ENCODE data around the gene NDRG3. TPM values are rescaled to one million over a fixed set of nuclear protein-coding genes. Genes with fewer than 3 reads are reported as not detected.
A peak's percentile ranks its signal among the peaks of the same experiment; 100 is the strongest.

NDRG3 gene
- total RNA-seq, 1 experiment from 2014 or later = 33.6 TPM

DNA sequence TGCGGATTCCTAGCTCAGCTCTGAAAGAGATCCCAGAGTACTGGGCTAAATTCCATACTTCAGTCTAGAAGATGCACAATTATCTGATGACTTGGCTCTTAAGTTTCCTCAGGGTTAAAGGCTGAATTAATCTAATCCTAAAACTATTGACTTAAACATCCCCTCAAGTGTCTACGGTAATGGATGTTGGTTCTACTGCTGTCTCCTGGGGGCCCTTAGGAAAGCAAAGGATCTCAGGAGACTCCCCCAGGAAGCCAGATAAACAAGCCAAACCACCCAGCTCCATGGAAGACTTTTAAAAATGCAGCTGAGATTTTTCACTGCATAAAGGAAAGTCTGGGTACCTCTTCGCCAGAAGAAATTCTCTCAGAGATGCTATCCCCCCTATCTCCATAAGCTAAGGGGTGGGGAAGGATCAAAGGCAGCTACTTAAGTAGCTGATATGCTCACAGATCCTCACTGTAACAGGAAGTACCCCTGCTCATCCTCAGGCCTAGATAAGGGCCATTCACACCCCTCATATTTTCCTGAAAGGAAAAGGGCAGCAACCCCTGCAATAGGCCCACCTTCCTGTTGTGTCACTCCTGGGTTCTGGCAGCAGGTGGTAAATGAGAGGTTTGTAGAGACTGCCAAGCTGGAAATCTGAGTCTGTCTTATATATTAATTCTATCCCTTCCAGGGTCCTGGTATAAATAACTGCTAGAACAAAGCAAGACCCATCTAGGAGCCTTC lies 9.3 kb downstream of the NDRG3 start:
- Histone ChIP-seq H3K4me3 (ENCODE audit: low read length) (no peak overlapping the region), H3K9ac (ENCODE audit: low read length) (no peak overlapping the region), H3K27me3 (ENCODE audit: low read length) (no peaks in the 10 kb centered on the region), H2AFZ (ENCODE audit: low read length) (no peak overlapping the region), H3K4me1 (ENCODE audit: low read length) (peaks cover 11% of the 10 kb centered on the region), H3K27ac (ENCODE audit: low read length) (no peak overlapping the region), H3K9me2 (replicated peaks; ENCODE audit: insufficient read depth, low read length) (no peaks in the 10 kb centered on the region), H3K4me2 (ENCODE audit: low read depth, low read length, poor library complexity, severe bottlenecking) (no peak overlapping the region), H3K9me3 (ENCODE audit: low read length) (no peaks in the 10 kb centered on the region), H4K20me1 (ENCODE audit: insufficient read depth, low read depth, low read length) (no peaks in the 10 kb centered on the region), H3K79me2 (ENCODE audit: low read length) (peaks cover 69% of the 10 kb centered on the region), H3K36me3 (ENCODE audit: insufficient read depth, low read length) (no peaks in the 10 kb centered on the region)
- no peak for DNase-seq

DNA sequence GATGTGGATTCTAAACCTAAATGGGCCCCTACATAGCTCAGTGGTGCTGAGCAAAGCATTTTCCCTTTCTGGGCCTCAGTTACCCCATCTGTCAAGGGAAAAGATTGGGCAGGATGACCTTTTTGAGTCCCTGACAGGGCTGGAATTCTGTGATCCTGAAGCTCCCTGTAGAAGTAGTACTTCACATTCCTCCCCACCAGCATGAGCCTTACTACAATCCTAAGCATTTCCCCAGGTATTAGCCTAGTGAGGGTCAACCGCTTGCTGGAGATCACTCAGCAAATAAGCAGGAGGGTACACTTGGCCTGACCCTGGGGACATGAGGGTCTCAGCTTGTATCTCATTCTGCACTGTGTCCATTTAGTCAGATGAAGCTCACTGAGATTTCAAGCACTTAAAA lies 13.4 kb downstream of the NDRG3 start:
- DNase-seq = peak; percentile 29
- Histone ChIP-seq H3K27ac (ENCODE audit: low read length) (no peak overlapping the region), H3K79me2 (ENCODE audit: low read length) (peaks cover 67% of the 10 kb centered on the region), H3K4me1 (ENCODE audit: low read length) (no peaks in the 10 kb centered on the region), H3K9me3 (ENCODE audit: low read length) (no peaks in the 10 kb centered on the region), H4K20me1 (ENCODE audit: insufficient read depth, low read depth, low read length) (no peaks in the 10 kb centered on the region), H2AFZ (ENCODE audit: low read length) (no peak overlapping the region), H3K9ac (ENCODE audit: low read length) (no peak overlapping the region), H3K4me2 (ENCODE audit: low read depth, low read length, poor library complexity, severe bottlenecking) (no peak overlapping the region), H3K27me3 (ENCODE audit: low read length) (no peaks in the 10 kb centered on the region), H3K4me3 (ENCODE audit: low read length) (no peak overlapping the region), H3K9me2 (replicated peaks; ENCODE audit: insufficient read depth, low read length) (no peaks in the 10 kb centered on the region), H3K36me3 (ENCODE audit: insufficient read depth, low read length) (no peaks in the 10 kb centered on the region)

DNA sequence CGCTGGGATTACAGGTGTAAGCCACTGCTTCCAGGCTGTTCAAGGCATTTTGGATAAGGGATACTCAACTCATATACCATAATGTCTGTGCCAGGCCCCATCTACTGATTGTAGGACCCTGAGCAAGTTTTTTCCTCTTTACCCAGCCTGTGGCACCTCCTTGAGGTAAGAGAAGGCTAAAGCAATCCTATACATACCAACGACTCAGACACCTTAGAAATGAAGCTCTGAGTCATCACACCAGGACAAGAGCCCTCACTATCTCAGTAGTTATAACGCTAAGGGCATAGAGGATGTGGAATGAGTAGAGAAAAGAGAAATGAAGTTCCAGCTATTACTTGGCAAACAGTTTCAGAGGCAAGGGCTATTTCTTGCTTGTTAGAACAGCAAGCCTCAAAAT lies 16.9 kb downstream of the NDRG3 start:
- H2AFZ ChIP-seq (ENCODE audit: low read length) = no peak overlapping the region
- H3K9me2 ChIP-seq (replicated peaks; ENCODE audit: insufficient read depth, low read length) = no peaks in the 10 kb centered on the region
- peaks cover 53% of the 10 kb centered on the region for H3K79me2 ChIP-seq (ENCODE audit: low read length)
- no peaks in the 10 kb centered on the region for H3K27me3 ChIP-seq (ENCODE audit: low read length)
- H3K9me3 ChIP-seq (ENCODE audit: low read length) = no peaks in the 10 kb centered on the region
- no peak overlapping the region for H3K9ac ChIP-seq (ENCODE audit: low read length)
- H4K20me1 ChIP-seq (ENCODE audit: insufficient read depth, low read depth, low read length) = no peaks in the 10 kb centered on the region
- peak; percentile 54 for DNase-seq
- no peaks in the 10 kb centered on the region for H3K4me1 ChIP-seq (ENCODE audit: low read length)
- no peaks in the 10 kb centered on the region for H3K36me3 ChIP-seq (ENCODE audit: insufficient read depth, low read length)
- H3K4me3 ChIP-seq (ENCODE audit: low read length) = no peak overlapping the region
- H3K27ac ChIP-seq (ENCODE audit: low read length) = no peak overlapping the region
- H3K4me2 ChIP-seq (ENCODE audit: low read depth, low read length, poor library complexity, severe bottlenecking) = no peak overlapping the region

DNA sequence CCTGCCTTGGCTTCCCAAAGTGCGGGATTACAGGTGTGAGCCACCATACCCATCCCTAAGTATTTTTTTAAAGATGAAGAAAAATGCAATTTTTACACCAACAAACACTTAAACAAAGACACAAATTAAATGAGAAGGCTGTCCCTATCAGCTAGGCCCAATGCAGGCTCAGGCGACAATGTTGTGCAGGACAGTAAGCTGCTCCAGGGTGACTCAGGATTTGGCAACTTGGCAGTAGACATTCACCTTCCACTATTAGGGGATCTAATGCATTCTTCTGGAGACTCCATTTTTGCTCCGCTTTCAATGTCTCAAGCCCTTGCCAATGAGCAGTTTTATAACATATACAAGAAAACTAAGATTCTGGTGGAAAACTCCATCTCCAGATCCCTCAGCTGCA lies 19.7 kb downstream of the NDRG3 start:
- Histone ChIP-seq H3K9me3 (ENCODE audit: low read length) (no peaks in the 10 kb centered on the region), H3K27ac (ENCODE audit: low read length) (no peak overlapping the region), H3K79me2 (ENCODE audit: low read length) (peaks cover 55% of the 10 kb centered on the region), H4K20me1 (ENCODE audit: insufficient read depth, low read depth, low read length) (no peaks in the 10 kb centered on the region), H3K4me2 (ENCODE audit: low read depth, low read length, poor library complexity, severe bottlenecking) (no peak overlapping the region), H3K9me2 (replicated peaks; ENCODE audit: insufficient read depth, low read length) (no peaks in the 10 kb centered on the region), H3K9ac (ENCODE audit: low read length) (no peak overlapping the region), H3K27me3 (ENCODE audit: low read length) (no peaks in the 10 kb centered on the region), H3K4me3 (ENCODE audit: low read length) (no peak overlapping the region), H3K36me3 (ENCODE audit: insufficient read depth, low read length) (no peaks in the 10 kb centered on the region), H2AFZ (ENCODE audit: low read length) (no peak overlapping the region), H3K4me1 (ENCODE audit: low read length) (no peaks in the 10 kb centered on the region)
- peak; percentile 40 for DNase-seq

DNA sequence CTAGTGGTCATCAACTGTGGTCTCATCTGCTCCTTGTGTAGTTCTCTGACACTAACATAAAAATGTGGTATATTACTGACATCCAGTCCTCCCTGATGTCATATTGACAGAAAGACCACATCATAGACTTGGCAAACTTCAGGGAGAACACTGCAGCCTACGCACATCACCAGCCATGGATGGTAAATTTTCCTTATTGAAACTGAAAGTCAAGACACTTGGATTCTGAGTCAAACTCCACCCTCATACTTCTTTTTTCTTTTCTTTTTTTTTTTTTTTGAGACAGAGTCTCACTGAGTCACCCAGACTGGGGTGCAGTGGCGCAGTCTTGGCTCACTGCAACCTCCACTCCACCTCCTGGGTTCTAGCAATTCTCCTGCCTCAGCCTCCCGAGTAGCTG lies 25.4 kb downstream of the NDRG3 start:
- no peak overlapping the region for H3K27ac ChIP-seq (ENCODE audit: low read length)
- peaks cover 25% of the 10 kb centered on the region for H3K79me2 ChIP-seq (ENCODE audit: low read length)
- no peak overlapping the region for H3K9ac ChIP-seq (ENCODE audit: low read length)
- H3K4me1 ChIP-seq (ENCODE audit: low read length) = no peaks in the 10 kb centered on the region
- H3K27me3 ChIP-seq (ENCODE audit: low read length) = no peaks in the 10 kb centered on the region
- no peaks in the 10 kb centered on the region for H3K9me2 ChIP-seq (replicated peaks; ENCODE audit: insufficient read depth, low read length)
- H3K4me2 ChIP-seq (ENCODE audit: low read depth, low read length, poor library complexity, severe bottlenecking) = no peak overlapping the region
- DNase-seq = peak; percentile 5
- no peaks in the 10 kb centered on the region for H4K20me1 ChIP-seq (ENCODE audit: insufficient read depth, low read depth, low read length)
- no peak overlapping the region for H2AFZ ChIP-seq (ENCODE audit: low read length)
- H3K36me3 ChIP-seq (ENCODE audit: insufficient read depth, low read length) = no peaks in the 10 kb centered on the region
- H3K4me3 ChIP-seq (ENCODE audit: low read length) = no peak overlapping the region
- no peaks in the 10 kb centered on the region for H3K9me3 ChIP-seq (ENCODE audit: low read length)

DNA sequence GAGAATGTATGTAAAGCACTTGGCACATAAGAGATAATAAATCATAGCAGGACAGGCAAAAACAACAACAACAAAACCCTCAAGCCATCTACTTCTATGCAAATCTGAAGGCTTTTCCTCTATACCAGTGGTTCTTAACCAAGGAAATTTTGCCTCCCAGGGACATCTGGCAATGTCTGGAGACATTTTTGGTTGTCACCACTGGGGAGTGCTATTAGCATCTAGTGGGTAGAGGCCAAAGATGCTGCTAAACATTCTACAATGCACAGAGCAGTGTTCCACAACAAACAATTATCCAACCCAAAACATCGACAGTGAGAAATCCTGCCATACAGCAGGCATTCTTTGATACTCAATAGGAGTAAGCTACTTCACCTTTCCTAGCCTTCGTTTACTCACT lies 28.2 kb downstream of the NDRG3 start:
- no peak overlapping the region for H3K27ac ChIP-seq (ENCODE audit: low read length)
- no peak overlapping the region for H3K9ac ChIP-seq (ENCODE audit: low read length)
- no peaks in the 10 kb centered on the region for H3K9me3 ChIP-seq (ENCODE audit: low read length)
- H3K4me2 ChIP-seq (ENCODE audit: low read depth, low read length, poor library complexity, severe bottlenecking) = no peak overlapping the region
- DNase-seq = peak; percentile 63
- no peaks in the 10 kb centered on the region for H4K20me1 ChIP-seq (ENCODE audit: insufficient read depth, low read depth, low read length)
- H2AFZ ChIP-seq (ENCODE audit: low read length) = no peak overlapping the region
- no peaks in the 10 kb centered on the region for H3K27me3 ChIP-seq (ENCODE audit: low read length)
- no peak overlapping the region for H3K4me3 ChIP-seq (ENCODE audit: low read length)
- no peaks in the 10 kb centered on the region for H3K36me3 ChIP-seq (ENCODE audit: insufficient read depth, low read length)
- no peaks in the 10 kb centered on the region for H3K4me1 ChIP-seq (ENCODE audit: low read length)
- peaks cover 15% of the 10 kb centered on the region for H3K79me2 ChIP-seq (ENCODE audit: low read length)
- H3K9me2 ChIP-seq (replicated peaks; ENCODE audit: insufficient read depth, low read length) = no peaks in the 10 kb centered on the region

DNA sequence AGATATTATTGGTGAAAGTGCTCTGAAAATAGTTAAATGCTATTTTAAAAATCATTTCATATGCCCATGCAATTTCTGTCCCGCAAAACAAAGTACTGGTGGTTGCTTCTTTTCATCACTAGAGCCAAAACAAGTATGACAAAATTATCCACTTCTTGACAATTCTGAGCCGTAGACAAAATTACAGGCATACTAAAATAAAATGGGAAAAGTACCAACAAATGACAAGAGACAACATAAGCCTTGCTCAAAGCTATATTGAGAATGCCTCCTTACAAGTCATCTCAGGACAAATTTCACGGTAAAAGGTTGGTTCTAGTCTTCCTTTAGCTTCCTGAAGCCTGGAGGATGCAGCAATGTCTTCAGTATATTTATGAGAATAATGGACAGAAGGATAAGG lies 28.9 kb downstream of the NDRG3 start:
- Histone ChIP-seq H3K9me3 (ENCODE audit: low read length) (no peaks in the 10 kb centered on the region), H3K9me2 (replicated peaks; ENCODE audit: insufficient read depth, low read length) (no peaks in the 10 kb centered on the region)

DNA sequence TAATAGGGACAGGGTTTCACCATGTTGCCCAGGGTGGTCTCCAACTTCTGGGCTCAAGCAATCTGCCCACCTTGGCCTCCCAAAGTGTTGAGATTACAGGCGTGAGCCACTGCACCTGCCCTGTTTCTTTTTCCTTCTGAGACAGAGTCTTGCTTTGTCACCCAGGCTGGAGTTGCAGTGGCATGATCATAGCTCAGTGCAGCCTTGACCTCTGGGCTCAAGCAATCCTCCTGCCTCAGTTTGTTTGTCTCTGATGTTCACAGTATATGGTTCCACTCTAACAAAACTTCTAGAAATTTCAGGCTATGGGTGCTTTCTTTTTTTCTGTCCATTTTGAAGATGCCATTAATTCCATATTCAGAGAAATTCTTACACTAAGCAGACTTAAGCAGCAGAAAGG lies 33.1 kb downstream of the NDRG3 start:
- no peak overlapping the region for H3K4me3 ChIP-seq (ENCODE audit: low read length)
- H3K4me2 ChIP-seq (ENCODE audit: low read depth, low read length, poor library complexity, severe bottlenecking) = no peak overlapping the region
- no peak overlapping the region for H2AFZ ChIP-seq (ENCODE audit: low read length)
- H3K9me2 ChIP-seq (replicated peaks; ENCODE audit: insufficient read depth, low read length) = no peaks in the 10 kb centered on the region
- DNase-seq = no peak
- H3K27ac ChIP-seq (ENCODE audit: low read length) = no peak overlapping the region
- no peaks in the 10 kb centered on the region for H3K27me3 ChIP-seq (ENCODE audit: low read length)
- H3K79me2 ChIP-seq (ENCODE audit: low read length) = peaks cover 11% of the 10 kb centered on the region; the same call in 1 of the 2 replicates
- no peaks in the 10 kb centered on the region for H4K20me1 ChIP-seq (ENCODE audit: insufficient read depth, low read depth, low read length)
- H3K4me1 ChIP-seq (ENCODE audit: low read length) = no peaks in the 10 kb centered on the region
- no peaks in the 10 kb centered on the region for H3K9me3 ChIP-seq (ENCODE audit: low read length)
- H3K36me3 ChIP-seq (ENCODE audit: insufficient read depth, low read length) = no peaks in the 10 kb centered on the region
- no peak overlapping the region for H3K9ac ChIP-seq (ENCODE audit: low read length)

More for the DNA sequence above, 28.9 kb downstream of the NDRG3 start:
- Histone ChIP-seq H3K36me3 (ENCODE audit: insufficient read depth, low read length) (no peaks in the 10 kb centered on the region), H3K79me2 (ENCODE audit: low read length) (peaks cover 13% of the 10 kb centered on the region), H4K20me1 (ENCODE audit: insufficient read depth, low read depth, low read length) (no peaks in the 10 kb centered on the region), H3K4me1 (ENCODE audit: low read length) (no peaks in the 10 kb centered on the region), H3K4me3 (ENCODE audit: low read length) (no peak overlapping the region), H3K9ac (ENCODE audit: low read length) (no peak overlapping the region), H3K4me2 (ENCODE audit: low read depth, low read length, poor library complexity, severe bottlenecking) (no peak overlapping the region), H2AFZ (ENCODE audit: low read length) (no peak overlapping the region), H3K27ac (ENCODE audit: low read length) (no peak overlapping the region), H3K27me3 (ENCODE audit: low read length) (no peaks in the 10 kb centered on the region)
- DNase-seq = no peak

Measured in Karpas-422 (cell line).